Neural progenitor cell (in vitro differentiated cells): ENCODE measurements around the gene MICALL2. TPM values are rescaled to one million over a fixed set of nuclear protein-coding genes. Genes with fewer than 3 reads are reported as not detected.

Experiments used
- DNase-seq: peaks from one replicate; pipeline ENCODE4 v3.0.0-alpha.2; 2016; ENCODE audit warnings: low spot score
- H2AFZ ChIP-seq: fragments of 200-600 bp; sonication (generic); replicated peaks from 2 replicates; pipeline ENCODE4 v1.6.1; 2016; ENCODE audit warnings: antibody characterized with exemption
- H3F3A ChIP-seq: fragments of 200-600 bp; sonication (generic); 2 replicates; pipeline ENCODE4 v1.6.1; 2016; ENCODE audit warnings: antibody characterized with exemption, low read depth
- H3K27ac ChIP-seq: fragments of 200-600 bp; sonication (generic); 2 replicates; pipeline ENCODE4 v1.5.1; 2016; ENCODE audit warnings: mild to moderate bottlenecking
- H3K27me3 ChIP-seq: fragments of 200-600 bp; sonication (generic); 2 replicates; pipeline ENCODE4 v1.6.1; 2016; ENCODE audit warnings: mild to moderate bottlenecking, moderate library complexity
- H3K36me3 ChIP-seq: fragments of 200-600 bp; sonication (generic); 2 replicates; pipeline ENCODE4 v1.5.1; 2016
- H3K4me1 ChIP-seq: fragments of 200-600 bp; sonication (generic); 2 replicates; pipeline ENCODE4 v1.6.1; 2016; ENCODE audit warnings: mixed run types
- H3K4me2 ChIP-seq: fragments of 200-600 bp; sonication (generic); 2 replicates; pipeline ENCODE4 v1.6.1; 2016
- H3K4me3 ChIP-seq: fragments of 200-600 bp; sonication (generic); 2 replicates; pipeline ENCODE4 v1.5.1; 2016
- H3K79me2 ChIP-seq: fragments of 200-600 bp; sonication (generic); 2 replicates; pipeline ENCODE4 v1.6.1; 2016; ENCODE audit warnings: low read depth
- H3K9ac ChIP-seq: fragments of 200-600 bp; sonication (generic); 2 replicates; pipeline ENCODE4 v1.6.1; 2016
- H3K9me3 ChIP-seq: fragments of 200-600 bp; sonication (generic); 2 replicates; pipeline ENCODE4 v1.5.1; 2016; ENCODE audit warnings: low read depth
- H4K20me1 ChIP-seq: fragments of 200-600 bp; sonication (generic); 2 replicates; pipeline ENCODE4 v1.6.1; 2016; ENCODE audit warnings: low read depth
- H3K27ac Mint-ChIP-seq: 3 replicates; pipeline ENCODE4 v1.8.0; 2021; ENCODE audit warnings: mixed read lengths
- H3K27me3 Mint-ChIP-seq: 2 replicates; pipeline ENCODE4 v1.8.0; 2022; ENCODE audit warnings: low read depth, mild to moderate bottlenecking, inconsistent platforms, moderate library complexity, mixed read lengths; ENCODE audit not compliant: insufficient read depth
- H3K36me3 Mint-ChIP-seq: 3 replicates; pipeline ENCODE4 v1.8.0; 2021; ENCODE audit warnings: mixed read lengths
- H3K4me1 Mint-ChIP-seq: 3 replicates; pipeline ENCODE4 v1.8.0; 2021; ENCODE audit warnings: mixed read lengths
- H3K4me3 Mint-ChIP-seq: 3 replicates; pipeline ENCODE4 v1.8.0; 2021; ENCODE audit warnings: mild to moderate bottlenecking, moderate library complexity, mixed read lengths
- H3K9me3 Mint-ChIP-seq: 3 replicates; pipeline ENCODE4 v1.8.0; 2020; ENCODE audit warnings: mixed read lengths
- EZH2 ChIP-seq: fragments of 200-600 bp; sonication (generic); IDR thresholded peaks from 2 replicates; pipeline ENCODE4 v1.6.1; 2017; ENCODE audit warnings: antibody characterized with exemption, mild to moderate bottlenecking, moderate library complexity
- EZH2phosphoT487 ChIP-seq: fragments of 200-600 bp; sonication (generic); IDR thresholded peaks from 2 replicates; pipeline ENCODE4 v1.6.1; 2017; ENCODE audit warnings: antibody characterized with exemption
- total RNA-seq: library from RNA; depleted of rRNA; stranded (reverse); fragments of >200 nt; gene quantifications from 2 replicates; pipeline ENCODE4 v1.2.3, GENCODE V29; 2015; ENCODE audit warnings: low replicate concordance
- TF ChIP-seq, protein P1 (sequence below): fragments of 200-600 bp; sonication (generic); IDR thresholded peaks from 2 replicates; pipeline ENCODE4 v1.5.1; 2017; ENCODE audit warnings: antibody characterized with exemption, mild to moderate bottlenecking

MICALL2 gene
- total RNA-seq, 1 donor from 2014 or later, result 6.0 TPM

GRCh38 chr7:1455955-1456354 lies 3.3 kb downstream of the MICALL2 start:
- Histone ChIP-seq H3K4me3 (no peak overlapping the region), H3F3A (peaks cover 9% of the 10 kb centered on the region), H3K27me3 (no peaks in the 10 kb centered on the region), H2AFZ (no peak overlapping the region), H3K36me3 (no peaks in the 10 kb centered on the region), H3K79me2 (no peaks in the 10 kb centered on the region), H3K4me1 (peaks cover 17% of the 10 kb centered on the region), H3K4me2 (no peak overlapping the region), H4K20me1 (peaks cover 7% of the 10 kb centered on the region), H3K27ac (no peak overlapping the region), H3K9me3 (no peaks in the 10 kb centered on the region), H3K9ac (no peak overlapping the region)
- TF ChIP-seq, protein P1, sequence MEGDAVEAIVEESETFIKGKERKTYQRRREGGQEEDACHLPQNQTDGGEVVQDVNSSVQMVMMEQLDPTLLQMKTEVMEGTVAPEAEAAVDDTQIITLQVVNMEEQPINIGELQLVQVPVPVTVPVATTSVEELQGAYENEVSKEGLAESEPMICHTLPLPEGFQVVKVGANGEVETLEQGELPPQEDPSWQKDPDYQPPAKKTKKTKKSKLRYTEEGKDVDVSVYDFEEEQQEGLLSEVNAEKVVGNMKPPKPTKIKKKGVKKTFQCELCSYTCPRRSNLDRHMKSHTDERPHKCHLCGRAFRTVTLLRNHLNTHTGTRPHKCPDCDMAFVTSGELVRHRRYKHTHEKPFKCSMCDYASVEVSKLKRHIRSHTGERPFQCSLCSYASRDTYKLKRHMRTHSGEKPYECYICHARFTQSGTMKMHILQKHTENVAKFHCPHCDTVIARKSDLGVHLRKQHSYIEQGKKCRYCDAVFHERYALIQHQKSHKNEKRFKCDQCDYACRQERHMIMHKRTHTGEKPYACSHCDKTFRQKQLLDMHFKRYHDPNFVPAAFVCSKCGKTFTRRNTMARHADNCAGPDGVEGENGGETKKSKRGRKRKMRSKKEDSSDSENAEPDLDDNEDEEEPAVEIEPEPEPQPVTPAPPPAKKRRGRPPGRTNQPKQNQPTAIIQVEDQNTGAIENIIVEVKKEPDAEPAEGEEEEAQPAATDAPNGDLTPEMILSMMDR, result no peak
- TF ChIP-seq EZH2 (no peak), EZH2phosphoT487 (no peak)
- Mint-ChIP-seq H3K27me3 (peaks cover 3% of the 10 kb centered on the region), H3K36me3 (no peaks in the 10 kb centered on the region), H3K27ac (no peak overlapping the region), H3K9me3 (no peaks in the 10 kb centered on the region), H3K4me3 (no peak overlapping the region), H3K4me1 (peaks cover 35% of the 10 kb centered on the region)
- no peak for DNase-seq

DNA sequence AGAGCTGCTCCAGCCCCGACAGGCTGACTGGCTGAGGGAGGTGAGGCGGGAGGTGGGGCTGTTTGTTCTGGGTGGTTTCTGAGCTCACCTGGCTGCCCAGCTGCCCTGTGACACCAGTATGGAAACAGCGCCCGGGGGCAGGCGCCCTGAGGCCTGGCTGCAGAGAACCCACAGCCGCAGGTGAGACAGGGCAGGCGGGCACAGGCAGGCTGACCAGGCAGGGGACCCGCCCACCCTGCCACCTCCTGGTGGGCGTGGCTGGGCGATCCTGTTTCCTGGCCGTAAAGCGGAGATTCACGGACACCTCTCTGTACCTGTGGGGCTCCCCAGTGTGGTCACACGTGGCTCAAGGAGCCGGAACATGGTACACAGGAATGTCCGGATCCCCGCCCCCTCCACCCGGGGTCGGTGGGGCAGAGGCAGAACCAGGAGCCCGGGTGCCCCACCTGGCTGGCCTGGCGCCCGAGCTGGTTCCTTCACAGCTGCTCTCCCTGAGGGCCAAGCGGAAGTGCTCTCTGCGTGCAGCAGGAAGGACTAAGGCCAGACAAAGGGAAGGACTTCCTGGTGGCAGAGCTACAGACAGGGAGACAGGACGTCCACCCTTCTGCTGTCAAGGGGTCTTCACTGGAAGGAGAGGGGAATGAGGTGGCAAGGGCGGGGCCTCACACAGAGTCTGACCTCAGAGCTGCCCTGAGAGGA lies 3.9 kb downstream of the MICALL2 start:
- DNase-seq, result no peak
- H3K9ac ChIP-seq, result no peak overlapping the region
- H2AFZ ChIP-seq, result no peak overlapping the region
- Mint-ChIP-seq H3K4me3 (no peak overlapping the region), H3K9me3 (no peaks in the 10 kb centered on the region), H3K4me1 (peaks cover 33% of the 10 kb centered on the region), H3K36me3 (no peaks in the 10 kb centered on the region), H3K27me3 (peaks cover 3% of the 10 kb centered on the region), H3K27ac (no peak overlapping the region)
- peaks cover 17% of the 10 kb centered on the region for H3K4me1 ChIP-seq
- peaks cover 5% of the 10 kb centered on the region for H3F3A ChIP-seq
- H3K27ac ChIP-seq, result no peak overlapping the region
- no peaks in the 10 kb centered on the region for H3K79me2 ChIP-seq
- H3K27me3 ChIP-seq, result no peaks in the 10 kb centered on the region
- H3K9me3 ChIP-seq, result no peaks in the 10 kb centered on the region
- H4K20me1 ChIP-seq, result peaks cover 7% of the 10 kb centered on the region
- TF ChIP-seq EZH2, result no peak
- no peak overlapping the region for H3K4me2 ChIP-seq
- H3K36me3 ChIP-seq, result no peaks in the 10 kb centered on the region
- H3K4me3 ChIP-seq, result no peak overlapping the region

DNA sequence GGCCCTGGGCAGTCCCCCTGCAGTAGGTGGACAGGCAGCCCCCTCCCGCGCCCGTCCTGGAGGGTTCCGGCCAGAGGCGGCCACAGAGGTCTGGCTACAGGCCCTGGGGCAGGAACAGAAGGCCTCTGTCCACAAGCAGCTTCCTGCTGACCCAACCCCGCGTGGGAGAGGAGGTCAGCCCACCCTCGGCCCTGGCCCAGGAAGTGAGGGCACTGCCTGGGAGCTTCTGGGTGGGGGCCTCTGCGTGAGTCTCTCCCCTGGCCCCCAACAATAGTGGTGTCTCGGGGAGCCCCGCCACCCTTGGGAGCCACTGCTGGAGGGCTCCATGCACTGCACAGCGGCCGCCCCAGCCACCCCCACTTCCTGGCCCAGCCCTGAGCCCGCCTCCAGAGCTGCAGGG lies 4.7 kb downstream of the MICALL2 start:
- Histone ChIP-seq H3K4me3 (no peak overlapping the region), H2AFZ (no peak overlapping the region), H3K4me2 (no peak overlapping the region), H3K4me1 (peaks cover 17% of the 10 kb centered on the region), H3K79me2 (no peaks in the 10 kb centered on the region), H3K27me3 (no peaks in the 10 kb centered on the region), H3K9ac (peak overlapping the region; percentile 13), H3K9me3 (no peaks in the 10 kb centered on the region), H3K36me3 (no peaks in the 10 kb centered on the region), H3K27ac (no peak overlapping the region), H4K20me1 (peaks cover 7% of the 10 kb centered on the region), H3F3A (no peaks in the 10 kb centered on the region)
- DNase-seq, result no peak
- Mint-ChIP-seq H3K27ac (no peak overlapping the region), H3K9me3 (no peaks in the 10 kb centered on the region), H3K4me1 (peaks cover 33% of the 10 kb centered on the region), H3K36me3 (no peaks in the 10 kb centered on the region), H3K27me3 (peaks cover 3% of the 10 kb centered on the region), H3K4me3 (no peak overlapping the region)
- TF ChIP-seq, protein P1, result no peak
- no peak for TF ChIP-seq EZH2

GRCh38 chr7:1452205-1452604 lies 7.1 kb downstream of the MICALL2 start:
- peaks cover 10% of the 10 kb centered on the region for H3K4me1 ChIP-seq
- no peaks in the 10 kb centered on the region for H3K27me3 ChIP-seq
- H4K20me1 ChIP-seq, result no peaks in the 10 kb centered on the region
- no peaks in the 10 kb centered on the region for H3F3A ChIP-seq
- no peak overlapping the region for H3K27ac ChIP-seq
- Mint-ChIP-seq H3K27me3 (peaks cover 3% of the 10 kb centered on the region), H3K9me3 (no peaks in the 10 kb centered on the region), H3K27ac (peak overlapping the region; percentile 76), H3K36me3 (no peaks in the 10 kb centered on the region), H3K4me1 (peaks cover 25% of the 10 kb centered on the region), H3K4me3 (no peak overlapping the region)
- no peaks in the 10 kb centered on the region for H3K36me3 ChIP-seq
- H3K4me3 ChIP-seq, result no peak overlapping the region
- H2AFZ ChIP-seq, result no peak overlapping the region
- H3K79me2 ChIP-seq, result no peaks in the 10 kb centered on the region
- no peak for TF ChIP-seq EZH2
- TF ChIP-seq, protein P1, result no peak
- TF ChIP-seq EZH2phosphoT487, result no peak
- H3K4me2 ChIP-seq, result peak overlapping the region; percentile 34
- peak; percentile 59 for DNase-seq
- no peak overlapping the region for H3K9ac ChIP-seq
- no peaks in the 10 kb centered on the region for H3K9me3 ChIP-seq
